Astrocyte (in vitro differentiated cells and primary cell): ENCODE measurements around the gene POLD2. TPM values are rescaled to one million over a fixed set of nuclear protein-coding genes. Genes with fewer than 3 reads are reported as not detected.

Experiments used
- DNase-seq: peaks from one replicate; pipeline ENCODE4 v3.0.0-alpha.2; 2010; ENCODE audit warnings: low read depth
- FAIRE-seq: peaks from 2 replicates; lab custom pipeline; 2011; peaks lifted over from hg19 to GRCh38; lab: Jason Lieb, UNC
- H2AFZ ChIP-seq: 2 replicates; pipeline ENCODE4 v1.6.0; 2012; ENCODE audit warnings: low read depth, low read length, inconsistent platforms
- H3K27ac ChIP-seq: 2 replicates; pipeline ENCODE4 v1.5.1; 2011; ENCODE audit warnings: low read depth, low read length, inconsistent platforms
- H3K27me3 ChIP-seq: 2 replicates; pipeline ENCODE4 v1.6.0; 2011; ENCODE audit warnings: low read length, inconsistent platforms; ENCODE audit not compliant: insufficient read depth
- H3K36me3 ChIP-seq: 2 replicates; pipeline ENCODE4 v1.5.1; 2011; ENCODE audit warnings: low read length, inconsistent platforms; ENCODE audit not compliant: insufficient read depth
- H3K4me1 ChIP-seq: 2 replicates; pipeline ENCODE4 v1.5.1; 2011; ENCODE audit warnings: low read length, inconsistent platforms; ENCODE audit not compliant: insufficient read depth
- H3K4me2 ChIP-seq: 2 replicates; pipeline ENCODE4 v1.6.0; 2012; ENCODE audit warnings: low read length, inconsistent platforms
- H3K4me3 ChIP-seq: 2 replicates; pipeline ENCODE4 v1.5.1; 2011; ENCODE audit warnings: low read depth, mild to moderate bottlenecking, low read length, inconsistent platforms; ENCODE audit not compliant: insufficient read depth
- H3K79me2 ChIP-seq: 2 replicates; pipeline ENCODE4 v1.6.0; 2012; ENCODE audit warnings: mild to moderate bottlenecking, low read length, inconsistent platforms; ENCODE audit not compliant: insufficient read depth
- H3K9ac ChIP-seq: 2 replicates; pipeline ENCODE4 v1.6.0; 2012; ENCODE audit warnings: mild to moderate bottlenecking, low read length, inconsistent platforms
- H3K9me3 ChIP-seq: 2 replicates; pipeline ENCODE4 v1.5.1; 2012; ENCODE audit warnings: low read depth, mild to moderate bottlenecking, low read length, inconsistent platforms; ENCODE audit not compliant: insufficient read depth
- H4K20me1 ChIP-seq: 2 replicates; pipeline ENCODE4 v1.6.0; 2012; ENCODE audit warnings: low read length, inconsistent platforms; ENCODE audit not compliant: insufficient read depth
- H3K27ac Mint-ChIP-seq: one replicate; pipeline ENCODE4 v1.8.0; 2021; ENCODE audit warnings: mild to moderate bottlenecking, mixed read lengths; ENCODE audit not compliant: unreplicated experiment
- H3K27me3 Mint-ChIP-seq: one replicate; pipeline ENCODE4 v1.8.0; 2021; ENCODE audit warnings: low read depth, mixed read lengths; ENCODE audit not compliant: unreplicated experiment
- H3K36me3 Mint-ChIP-seq: one replicate; pipeline ENCODE4 v1.8.0; 2021; ENCODE audit warnings: low read depth, mixed read lengths; ENCODE audit not compliant: unreplicated experiment
- H3K4me1 Mint-ChIP-seq: one replicate; pipeline ENCODE4 v1.8.0; 2021; ENCODE audit warnings: low read depth, mixed read lengths; ENCODE audit not compliant: unreplicated experiment
- H3K4me3 Mint-ChIP-seq: one replicate; pipeline ENCODE4 v1.8.0; 2021; ENCODE audit warnings: mild to moderate bottlenecking, moderate library complexity, mixed read lengths; ENCODE audit not compliant: unreplicated experiment
- H3K9me3 Mint-ChIP-seq: one replicate; pipeline ENCODE4 v1.8.0; 2021; ENCODE audit warnings: mild to moderate bottlenecking, mixed read lengths; ENCODE audit not compliant: unreplicated experiment
- CTCF ChIP-seq: IDR thresholded peaks from 2 replicates; pipeline ENCODE4 v1.5.1; 2011; ENCODE audit warnings: low read depth, mild to moderate bottlenecking, inconsistent platforms, low read length, moderate library complexity; ENCODE audit not compliant: insufficient read depth
- EZH2 ChIP-seq: IDR thresholded peaks from 2 replicates; pipeline ENCODE4 v1.6.1; 2012; ENCODE audit warnings: mild to moderate bottlenecking, low read length, inconsistent platforms; ENCODE audit not compliant: insufficient read depth
- total RNA-seq: library from RNA; stranded (reverse); gene quantifications from 2 replicates; pipeline ENCODE4 v1.2.1, GENCODE V29; 2021

Gene POLD2
- total RNA-seq, 1 donor from 2014 or later, result 67.7 TPM

- peaks cover 2% of the 10 kb centered on the region for H3K27me3 ChIP-seq
- Mint-ChIP-seq H3K9me3 (peaks cover 2% of the 10 kb centered on the region), H3K27me3 (peaks cover 56% of the 10 kb centered on the region), H3K36me3 (no peaks in the 10 kb centered on the region), H3K27ac (no peak overlapping the region), H3K4me3 (no peak overlapping the region), H3K4me1 (no peaks in the 10 kb centered on the region)
- H3K36me3 ChIP-seq, result no peaks in the 10 kb centered on the region
- H3K27ac ChIP-seq, result no peak overlapping the region
- no peaks in the 10 kb centered on the region for H3K4me1 ChIP-seq
- no peaks in the 10 kb centered on the region for H3K79me2 ChIP-seq
- DNase-seq (no peak), FAIRE-seq (no peak)
- H3K4me3 ChIP-seq, result no peak overlapping the region
- no peaks in the 10 kb centered on the region for H3K9me3 ChIP-seq
- no peak overlapping the region for H3K4me2 ChIP-seq
- no peaks in the 10 kb centered on the region for H4K20me1 ChIP-seq
- TF ChIP-seq CTCF (no peak), EZH2 (no peak)
- no peak overlapping the region for H3K9ac ChIP-seq
- H2AFZ ChIP-seq, result no peak overlapping the region
These were observed 27.9 kb upstream of the POLD2 start for GRCh38 chr7:44150966-44151941.

GRCh38 chr7:44150466-44150832 lies 27.1 kb upstream of the POLD2 start:
- Histone ChIP-seq H3K36me3 (no peaks in the 10 kb centered on the region), H3K9me3 (no peaks in the 10 kb centered on the region), H3K9ac (no peak overlapping the region), H3K4me3 (no peak overlapping the region), H4K20me1 (no peaks in the 10 kb centered on the region), H2AFZ (no peak overlapping the region), H3K27ac (no peak overlapping the region), H3K27me3 (peaks cover 2% of the 10 kb centered on the region), H3K4me2 (no peak overlapping the region), H3K79me2 (no peaks in the 10 kb centered on the region), H3K4me1 (peaks cover 2% of the 10 kb centered on the region)
- H3K36me3 Mint-ChIP-seq, result no peaks in the 10 kb centered on the region
- H3K4me1 Mint-ChIP-seq, result no peaks in the 10 kb centered on the region
- H3K27me3 Mint-ChIP-seq, result peaks cover 49% of the 10 kb centered on the region
- no peak for DNase-seq
- H3K9me3 Mint-ChIP-seq, result peaks cover 2% of the 10 kb centered on the region
- no peak for FAIRE-seq
- TF ChIP-seq EZH2 (no peak), CTCF (no peak)
- no peak overlapping the region for H3K4me3 Mint-ChIP-seq
- H3K27ac Mint-ChIP-seq, result no peak overlapping the region
